ENCODE measurements around the gene CFAP61.

The CFAP61 gene

DNA sequence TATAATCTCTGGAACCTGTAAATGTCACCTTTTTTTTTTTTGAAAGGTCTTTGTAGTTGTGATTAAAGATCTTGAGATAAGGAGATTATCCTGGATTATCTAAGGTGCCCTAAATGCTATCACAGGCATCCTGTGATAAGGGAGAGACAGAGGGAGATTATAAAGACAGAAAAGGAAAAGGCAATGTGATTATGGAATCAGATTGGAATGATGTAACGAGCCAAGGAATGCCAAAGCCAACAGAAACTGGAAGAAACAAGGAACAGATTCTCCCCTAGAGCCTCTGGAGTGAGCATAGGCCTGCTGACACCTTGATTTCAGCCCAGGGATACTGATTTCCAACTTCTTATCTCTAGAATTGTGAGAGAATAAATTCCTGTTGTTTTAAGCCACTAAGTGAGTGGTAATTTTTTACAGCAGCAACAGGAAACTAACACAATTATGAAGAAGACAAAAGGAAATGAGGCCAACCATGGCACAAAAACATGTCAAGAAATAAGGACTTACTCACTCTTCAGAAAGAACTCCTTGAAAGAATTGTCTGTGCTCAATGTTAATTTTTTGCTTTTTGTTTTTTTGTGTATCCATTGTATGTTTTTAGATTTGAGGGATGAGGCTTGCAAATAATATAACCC is 82.7 kb downstream of the CFAP61 start:
- H3K36me3 ChIP-seq, result no peaks in the 10 kb centered on the region
- DNase-seq, result no peak
- H3K27me3 ChIP-seq (ENCODE audit: insufficient read depth, low read depth, severe bottlenecking), result no peaks in the 10 kb centered on the region
- no peak overlapping the region for H3K4me3 ChIP-seq (ENCODE audit: low read depth, low read length)
- H3K9me3 ChIP-seq (ENCODE audit: severe bottlenecking), result peaks cover 2% of the 10 kb centered on the region
- no peak overlapping the region for H3K27ac ChIP-seq
- TF ChIP-seq, protein P1, sequence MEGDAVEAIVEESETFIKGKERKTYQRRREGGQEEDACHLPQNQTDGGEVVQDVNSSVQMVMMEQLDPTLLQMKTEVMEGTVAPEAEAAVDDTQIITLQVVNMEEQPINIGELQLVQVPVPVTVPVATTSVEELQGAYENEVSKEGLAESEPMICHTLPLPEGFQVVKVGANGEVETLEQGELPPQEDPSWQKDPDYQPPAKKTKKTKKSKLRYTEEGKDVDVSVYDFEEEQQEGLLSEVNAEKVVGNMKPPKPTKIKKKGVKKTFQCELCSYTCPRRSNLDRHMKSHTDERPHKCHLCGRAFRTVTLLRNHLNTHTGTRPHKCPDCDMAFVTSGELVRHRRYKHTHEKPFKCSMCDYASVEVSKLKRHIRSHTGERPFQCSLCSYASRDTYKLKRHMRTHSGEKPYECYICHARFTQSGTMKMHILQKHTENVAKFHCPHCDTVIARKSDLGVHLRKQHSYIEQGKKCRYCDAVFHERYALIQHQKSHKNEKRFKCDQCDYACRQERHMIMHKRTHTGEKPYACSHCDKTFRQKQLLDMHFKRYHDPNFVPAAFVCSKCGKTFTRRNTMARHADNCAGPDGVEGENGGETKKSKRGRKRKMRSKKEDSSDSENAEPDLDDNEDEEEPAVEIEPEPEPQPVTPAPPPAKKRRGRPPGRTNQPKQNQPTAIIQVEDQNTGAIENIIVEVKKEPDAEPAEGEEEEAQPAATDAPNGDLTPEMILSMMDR (IDR thresholded peaks at IDR 0.05; ENCODE audit: low read depth, low read length), result no peak

DNA sequence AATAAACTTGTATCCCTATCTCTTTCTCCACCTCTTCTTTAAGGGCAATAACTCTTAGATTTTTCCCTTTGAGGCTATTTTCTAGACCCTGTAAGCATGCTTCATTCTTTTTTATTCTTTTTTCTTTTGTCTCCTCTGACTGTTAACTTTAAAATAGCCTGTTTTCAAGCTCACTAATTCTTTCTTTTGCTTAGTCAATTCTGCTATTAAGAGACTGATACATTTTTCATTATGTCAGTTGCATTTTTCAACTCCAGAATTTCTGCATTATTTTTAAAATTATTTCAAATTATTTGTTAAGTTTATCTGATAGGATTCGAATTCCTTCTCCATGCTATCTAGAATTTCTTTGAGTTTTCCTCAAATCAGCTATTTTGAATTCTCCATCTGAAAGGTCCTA is 84.0 kb downstream of the CFAP61 start:
- H3K27me3 ChIP-seq (ENCODE audit: insufficient read depth, low read depth, severe bottlenecking), result no peaks in the 10 kb centered on the region
- H3K36me3 ChIP-seq, result no peaks in the 10 kb centered on the region
- no peak for DNase-seq
- no peak overlapping the region for H3K27ac ChIP-seq
- H3K4me3 ChIP-seq (ENCODE audit: low read depth, low read length), result no peak overlapping the region
- H3K9me3 ChIP-seq (ENCODE audit: severe bottlenecking), result no peaks in the 10 kb centered on the region
- TF ChIP-seq, protein P1 (IDR thresholded peaks at IDR 0.05; ENCODE audit: low read depth, low read length), result no peak

DNA sequence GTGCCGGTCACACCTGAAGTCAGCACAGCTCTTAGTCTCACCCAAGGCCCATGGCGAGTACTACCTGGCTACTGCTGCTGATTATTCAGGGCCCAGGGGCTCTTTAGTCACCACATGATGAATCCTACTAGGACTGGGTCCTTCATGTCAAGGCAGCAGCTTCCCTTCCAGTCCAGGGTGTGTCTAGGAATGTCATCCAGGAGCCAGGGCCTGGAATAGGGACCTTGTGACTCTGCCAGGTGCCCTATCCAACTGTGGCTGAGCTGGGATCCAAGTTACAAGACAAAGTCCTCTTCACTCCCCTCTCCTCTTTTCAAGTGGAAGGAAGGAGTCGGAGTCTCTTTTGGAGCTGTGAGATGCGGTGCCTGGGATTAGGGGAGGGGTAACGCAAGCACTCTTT is 85.5 kb downstream of the CFAP61 start:
- H3K4me3 ChIP-seq (ENCODE audit: low read depth, low read length), result no peak overlapping the region

DNA sequence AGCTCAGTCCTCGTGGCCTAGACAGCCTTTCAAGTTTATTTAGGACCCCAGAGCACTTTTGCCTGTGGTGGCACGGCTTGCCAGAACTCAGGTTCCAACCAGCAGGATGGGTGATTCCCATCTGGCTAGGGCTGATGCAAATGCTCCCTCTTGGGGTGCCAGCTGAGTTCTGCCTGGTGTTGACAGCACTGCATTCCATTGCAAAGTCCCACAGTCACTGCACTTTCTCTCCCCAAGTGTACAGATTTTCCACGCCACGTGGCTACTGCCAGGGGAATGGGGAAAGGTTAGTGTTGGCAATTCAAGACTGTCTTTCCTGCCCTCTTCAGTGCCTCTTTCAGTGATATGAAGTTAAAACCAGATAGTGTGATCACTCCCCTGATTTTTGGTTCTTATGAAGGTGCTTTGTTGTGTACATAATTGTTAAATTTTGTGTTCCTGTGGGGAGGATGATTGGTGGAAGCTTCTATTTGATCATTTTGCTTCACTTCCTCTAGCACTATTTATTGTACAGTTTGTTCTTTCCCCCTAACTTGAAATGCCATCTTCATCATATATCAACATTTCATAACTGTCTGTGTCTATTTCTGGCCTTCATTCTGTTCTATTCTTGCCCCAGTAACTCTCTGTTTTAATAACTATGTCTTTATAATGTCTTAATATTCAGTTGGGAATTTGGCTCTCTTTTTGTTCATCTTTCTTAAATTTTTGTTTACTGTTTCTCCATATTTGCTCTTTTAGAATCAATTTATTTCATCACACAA is 86.2 kb downstream of the CFAP61 start:
- DNase-seq, result no peak
- no peaks in the 10 kb centered on the region for H3K9me3 ChIP-seq (ENCODE audit: severe bottlenecking)
- no peaks in the 10 kb centered on the region for H3K36me3 ChIP-seq
- H3K27me3 ChIP-seq (ENCODE audit: insufficient read depth, low read depth, severe bottlenecking), result no peaks in the 10 kb centered on the region
- H3K4me3 ChIP-seq (ENCODE audit: low read depth, low read length), result no peak overlapping the region
- TF ChIP-seq, protein P1 (IDR thresholded peaks at IDR 0.05; ENCODE audit: low read depth, low read length), result no peak
- no peak overlapping the region for H3K27ac ChIP-seq

More for the DNA sequence above, 85.5 kb downstream of the CFAP61 start:
- H3K36me3 ChIP-seq, result no peaks in the 10 kb centered on the region
- no peaks in the 10 kb centered on the region for H3K27me3 ChIP-seq (ENCODE audit: insufficient read depth, low read depth, severe bottlenecking)
- H3K27ac ChIP-seq, result no peak overlapping the region
- H3K9me3 ChIP-seq (ENCODE audit: severe bottlenecking), result no peaks in the 10 kb centered on the region
- DNase-seq, result no peak
- TF ChIP-seq, protein P1 (IDR thresholded peaks at IDR 0.05; ENCODE audit: low read depth, low read length), result no peak

DNA sequence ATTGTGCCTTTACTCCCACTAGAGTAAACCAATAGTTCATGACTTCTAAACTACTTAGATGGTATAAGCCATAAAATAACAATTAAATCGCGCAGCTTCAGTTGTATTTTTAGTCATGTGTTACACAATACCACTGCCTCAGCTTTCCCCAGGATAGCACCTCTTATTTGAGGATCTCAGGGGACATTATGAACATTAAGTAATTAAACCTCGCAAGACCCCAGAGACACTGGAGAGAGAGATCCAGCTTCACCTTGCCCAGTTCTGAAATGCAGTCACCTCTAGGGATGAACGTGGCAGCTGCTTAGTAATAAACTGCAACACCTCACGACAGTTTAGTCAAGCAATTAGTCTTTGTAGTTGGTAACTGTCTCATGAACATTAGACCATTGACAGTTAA is 87.1 kb downstream of the CFAP61 start:
- H3K27ac ChIP-seq, result no peak overlapping the region
- H3K9me3 ChIP-seq (ENCODE audit: severe bottlenecking), result no peaks in the 10 kb centered on the region
- H3K27me3 ChIP-seq (ENCODE audit: insufficient read depth, low read depth, severe bottlenecking), result no peaks in the 10 kb centered on the region
- no peaks in the 10 kb centered on the region for H3K36me3 ChIP-seq
- no peak overlapping the region for H3K4me3 ChIP-seq (ENCODE audit: low read depth, low read length)
- TF ChIP-seq, protein P1 (IDR thresholded peaks at IDR 0.05; ENCODE audit: low read depth, low read length), result no peak
- peak; percentile 19 for DNase-seq
